SK-N-SH treated with all-trans-retinoic acid at 6 μM for 48 hours (cell line): ENCODE measurements around the gene HRK.

ENCODE experiments used
- ARNTL ChIP-seq: fragments of 450-650 bp; formaldehyde crosslinking; IDR thresholded peaks from 2 replicates; pipeline ENCODE4 v1.5.0; 2020; ENCODE audit warnings: low read depth, mild to moderate bottlenecking, moderate library complexity, borderline replicate concordance
- GLIS3 ChIP-seq: fragments of 250-450 bp; sonication (Bioruptor Pico); IDR thresholded peaks from 2 replicates; pipeline ENCODE4 v1.5.0; 2020; ENCODE audit warnings: mild to moderate bottlenecking, moderate library complexity
- PPARA ChIP-seq: fragments of 250-450 bp; sonication (Bioruptor Pico); IDR thresholded peaks from 2 replicates; pipeline ENCODE4 v1.5.0; 2020; ENCODE audit warnings: mild to moderate bottlenecking, borderline replicate concordance
- RARB ChIP-seq: fragments of 250-450 bp; sonication (Bioruptor Pico); IDR thresholded peaks from 2 replicates; pipeline ENCODE4 v1.8.0; 2021; ENCODE audit warnings: mild to moderate bottlenecking, moderate library complexity
- TOX ChIP-seq: fragments of 250-450 bp; sonication (Bioruptor Pico); IDR thresholded peaks from 2 replicates; pipeline ENCODE4 v1.8.0; 2021; ENCODE audit warnings: mild to moderate bottlenecking, moderate library complexity, borderline replicate concordance
- ZFP3 ChIP-seq: fragments of 250-450 bp; sonication (Bioruptor Pico); IDR thresholded peaks from 2 replicates; pipeline ENCODE4 v1.5.0; 2020; ENCODE audit warnings: mild to moderate bottlenecking, moderate library complexity
- ZFP30 ChIP-seq: fragments of 450-650 bp; formaldehyde crosslinking; IDR thresholded peaks from 2 replicates; pipeline ENCODE4 v1.5.0; 2022; ENCODE audit warnings: mild to moderate bottlenecking, moderate library complexity
- TF ChIP-seq, protein P1 (sequence below): fragments of 250-450 bp; sonication (Bioruptor Pico); IDR thresholded peaks from 2 replicates; pipeline ENCODE4 v1.5.0; 2020; ENCODE audit warnings: mild to moderate bottlenecking, moderate library complexity
- TF ChIP-seq, protein P2 (sequence below): fragments of 250-450 bp; sonication (Bioruptor Pico); IDR thresholded peaks from 2 replicates; pipeline ENCODE4 v1.8.0; 2020; ENCODE audit warnings: mild to moderate bottlenecking, moderate library complexity, borderline replicate concordance
- TF ChIP-seq, protein P3 (sequence below): fragments of 250-450 bp; sonication (Bioruptor Pico); IDR thresholded peaks from 2 replicates; pipeline ENCODE4 v1.5.1; 2020; ENCODE audit warnings: low read depth, mild to moderate bottlenecking, moderate library complexity

DNA sequence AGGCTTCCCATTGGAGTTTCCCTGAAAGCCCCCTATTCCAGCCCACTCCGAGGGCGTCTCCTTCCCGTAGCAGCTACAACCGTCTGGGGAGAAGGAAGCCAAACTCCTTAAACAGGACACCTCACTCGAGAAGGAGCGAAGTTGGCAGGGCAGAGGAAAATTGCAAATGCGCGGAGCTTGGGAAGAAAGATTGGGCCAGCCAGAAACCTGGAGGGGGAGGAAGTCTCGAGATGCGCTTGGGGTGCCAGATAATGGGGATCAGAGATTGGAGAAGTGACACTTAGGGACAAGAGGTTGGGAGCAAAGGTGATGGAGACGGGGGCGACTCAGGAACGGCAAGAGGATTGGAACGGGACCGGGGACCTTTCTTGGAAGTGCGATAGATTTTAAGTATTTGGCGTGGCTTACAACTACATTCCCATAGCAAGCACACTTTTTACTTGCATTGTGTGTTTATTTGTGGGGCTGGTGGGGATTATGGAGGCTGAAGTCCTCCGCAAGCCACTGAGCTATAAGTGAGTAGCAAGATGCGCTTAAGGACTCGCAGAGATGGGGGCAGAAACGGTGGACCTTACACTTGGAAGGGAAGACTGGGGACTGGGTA lies 926 bp downstream of the HRK start:
- TF ChIP-seq, protein P1, sequence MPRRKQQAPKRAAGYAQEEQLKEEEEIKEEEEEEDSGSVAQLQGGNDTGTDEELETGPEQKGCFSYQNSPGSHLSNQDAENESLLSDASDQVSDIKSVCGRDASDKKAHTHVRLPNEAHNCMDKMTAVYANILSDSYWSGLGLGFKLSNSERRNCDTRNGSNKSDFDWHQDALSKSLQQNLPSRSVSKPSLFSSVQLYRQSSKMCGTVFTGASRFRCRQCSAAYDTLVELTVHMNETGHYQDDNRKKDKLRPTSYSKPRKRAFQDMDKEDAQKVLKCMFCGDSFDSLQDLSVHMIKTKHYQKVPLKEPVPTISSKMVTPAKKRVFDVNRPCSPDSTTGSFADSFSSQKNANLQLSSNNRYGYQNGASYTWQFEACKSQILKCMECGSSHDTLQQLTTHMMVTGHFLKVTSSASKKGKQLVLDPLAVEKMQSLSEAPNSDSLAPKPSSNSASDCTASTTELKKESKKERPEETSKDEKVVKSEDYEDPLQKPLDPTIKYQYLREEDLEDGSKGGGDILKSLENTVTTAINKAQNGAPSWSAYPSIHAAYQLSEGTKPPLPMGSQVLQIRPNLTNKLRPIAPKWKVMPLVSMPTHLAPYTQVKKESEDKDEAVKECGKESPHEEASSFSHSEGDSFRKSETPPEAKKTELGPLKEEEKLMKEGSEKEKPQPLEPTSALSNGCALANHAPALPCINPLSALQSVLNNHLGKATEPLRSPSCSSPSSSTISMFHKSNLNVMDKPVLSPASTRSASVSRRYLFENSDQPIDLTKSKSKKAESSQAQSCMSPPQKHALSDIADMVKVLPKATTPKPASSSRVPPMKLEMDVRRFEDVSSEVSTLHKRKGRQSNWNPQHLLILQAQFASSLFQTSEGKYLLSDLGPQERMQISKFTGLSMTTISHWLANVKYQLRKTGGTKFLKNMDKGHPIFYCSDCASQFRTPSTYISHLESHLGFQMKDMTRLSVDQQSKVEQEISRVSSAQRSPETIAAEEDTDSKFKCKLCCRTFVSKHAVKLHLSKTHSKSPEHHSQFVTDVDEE (CRISPR knock-in tag), result no peak
- TF ChIP-seq, protein P2, sequence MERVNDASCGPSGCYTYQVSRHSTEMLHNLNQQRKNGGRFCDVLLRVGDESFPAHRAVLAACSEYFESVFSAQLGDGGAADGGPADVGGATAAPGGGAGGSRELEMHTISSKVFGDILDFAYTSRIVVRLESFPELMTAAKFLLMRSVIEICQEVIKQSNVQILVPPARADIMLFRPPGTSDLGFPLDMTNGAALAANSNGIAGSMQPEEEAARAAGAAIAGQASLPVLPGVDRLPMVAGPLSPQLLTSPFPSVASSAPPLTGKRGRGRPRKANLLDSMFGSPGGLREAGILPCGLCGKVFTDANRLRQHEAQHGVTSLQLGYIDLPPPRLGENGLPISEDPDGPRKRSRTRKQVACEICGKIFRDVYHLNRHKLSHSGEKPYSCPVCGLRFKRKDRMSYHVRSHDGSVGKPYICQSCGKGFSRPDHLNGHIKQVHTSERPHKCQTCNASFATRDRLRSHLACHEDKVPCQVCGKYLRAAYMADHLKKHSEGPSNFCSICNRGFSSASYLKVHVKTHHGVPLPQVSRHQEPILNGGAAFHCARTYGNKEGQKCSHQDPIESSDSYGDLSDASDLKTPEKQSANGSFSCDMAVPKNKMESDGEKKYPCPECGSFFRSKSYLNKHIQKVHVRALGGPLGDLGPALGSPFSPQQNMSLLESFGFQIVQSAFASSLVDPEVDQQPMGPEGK (CRISPR knock-in tag), result no peak
- TF ChIP-seq ZFP30 (CRISPR knock-in tag) (no peak), ZFP3 (no peak), ARNTL (CRISPR knock-in tag) (no peak), TOX (CRISPR knock-in tag) (no peak), RARB (CRISPR knock-in tag) (no peak), GLIS3 (CRISPR knock-in tag) (no peak), PPARA (CRISPR knock-in tag) (no peak)
- TF ChIP-seq, protein P3, sequence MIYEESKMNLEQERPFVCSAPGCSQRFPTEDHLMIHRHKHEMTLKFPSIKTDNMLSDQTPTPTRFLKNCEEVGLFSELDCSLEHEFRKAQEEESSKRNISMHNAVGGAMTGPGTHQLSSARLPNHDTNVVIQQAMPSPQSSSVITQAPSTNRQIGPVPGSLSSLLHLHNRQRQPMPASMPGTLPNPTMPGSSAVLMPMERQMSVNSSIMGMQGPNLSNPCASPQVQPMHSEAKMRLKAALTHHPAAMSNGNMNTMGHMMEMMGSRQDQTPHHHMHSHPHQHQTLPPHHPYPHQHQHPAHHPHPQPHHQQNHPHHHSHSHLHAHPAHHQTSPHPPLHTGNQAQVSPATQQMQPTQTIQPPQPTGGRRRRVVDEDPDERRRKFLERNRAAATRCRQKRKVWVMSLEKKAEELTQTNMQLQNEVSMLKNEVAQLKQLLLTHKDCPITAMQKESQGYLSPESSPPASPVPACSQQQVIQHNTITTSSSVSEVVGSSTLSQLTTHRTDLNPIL (CRISPR knock-in tag), result no peak
